Stomach (tissue), 9 donors: ENCODE results near the gene USP48. TPM values are rescaled to one million over a fixed set of nuclear protein-coding genes. Genes with fewer than 3 reads are reported as not detected.

Experiments used
- DNase-seq, 2 donors: peaks; one replicate each; pipeline versions ENCODE4 v3.0.0 to v3.0.0-alpha.2; 2013 to 2019
- H3K27ac ChIP-seq, 5 donors: fragments of 200-600 bp in 4 of 5; sonication (generic) in 4 of 5; one replicate each; pipeline ENCODE4 v1.5.1; 2013 to 2019; ENCODE audit warnings: mild to moderate bottlenecking in 1 of 5, moderate library complexity in 1 of 5
- H3K27me3 ChIP-seq, 3 donors: fragments of 200-600 bp; sonication (generic); one replicate each; pipeline ENCODE4 v1.5.1; 2017 to 2019; ENCODE audit warnings: mixed run types in 1 of 3
- H3K36me3 ChIP-seq, 4 donors: fragments of 200-600 bp; sonication (generic); 1 replicate in 3 of 4; 2 replicates in 1 of 4; pipeline ENCODE4 v1.5.1; 2016 to 2019
- H3K4me1 ChIP-seq, 4 donors: fragments of 200-600 bp; sonication (generic); one replicate each; pipeline ENCODE4 v1.5.1; 2016 to 2019
- H3K4me3 ChIP-seq, 4 donors: fragments of 200-600 bp; sonication (generic) in 3 of 4; one replicate each; pipeline ENCODE4 v1.5.1; 2016 to 2019; ENCODE audit warnings: mild to moderate bottlenecking in 1 of 4
- H3K9me3 ChIP-seq, 4 donors: fragments of 200-600 bp; sonication (generic); one replicate each; pipeline ENCODE4 v1.5.1; 2016 to 2019
- EP300 ChIP-seq: sonication (generic); formaldehyde crosslinking; IDR thresholded peaks from one replicate; pipeline ENCODE4 v1.6.1; 2017; ENCODE audit warnings: antibody characterized with exemption
- POLR2A ChIP-seq, 4 donors: fragments of 450-650 bp; IDR thresholded peaks; one replicate each; pipeline ENCODE4 v1.6.1; 2016; ENCODE audit warnings: antibody characterized with exemption in 4 of 4, control low read depth in 2 of 4, mild to moderate bottlenecking in 1 of 4, moderate library complexity in 1 of 4
- POLR2AphosphoS5 ChIP-seq, 3 donors: sonication (generic); formaldehyde crosslinking; IDR thresholded peaks; one replicate each; pipeline ENCODE4 v1.6.1; 2016; ENCODE audit warnings: antibody characterized with exemption in 3 of 3
- WGBS, 5 donors: extraction: QIAGEN DNeasy Blood & Tissue Kit in 3 of 5; methylation state at CpG; one replicate each; pipeline versions ENCODE4 v1.1.5 to v1.1.7; 2013 to 2018; 5-methylcytosine and 5-hydroxymethylcytosine counted together
- intact Hi-C: fragments of 100-400 bp; cut with DNase I; formaldehyde crosslinking; loops from one replicate; pipeline ENCODE4 v1.15.1; 2023; ENCODE audit warnings: low total_unique reads
- polyA plus RNA-seq, 3 donors: library from polyadenylated mRNA; stranded (reverse); fragments of 200-250 nt; gene quantifications; one replicate each; pipeline ENCODE4 v1.2.3, GENCODE V29; 2013
- total RNA-seq, 5 donors: library from RNA; depleted of rRNA; stranded (reverse); fragments of >200 nt; gene quantifications; one replicate each; pipeline versions ENCODE4 v1.1.0 to v1.2.3, GENCODE V29; 2014 to 2016
- TF ChIP-seq, protein P1 (sequence below), 7 experiments: fragments of 450-650 bp in 4 of 7; fragments of 200-600 bp in 3 of 7; sonication (generic) in 3 of 7; IDR thresholded peaks; one replicate each; pipeline ENCODE4 v1.5.1; 2016 to 2019; ENCODE audit warnings: antibody characterized with exemption in 7 of 7, control low read depth in 2 of 7, mild to moderate bottlenecking in 1 of 7
- donor health status: healthy with polysubstance abuse.
- donor health status: Bipolar disorder and iron deficiency.
- donor health status: healthy.

Gene USP48
- total and polyA plus RNA-seq, 8 donors: 12.7 to 144 (median 78.7) TPM

DNA sequence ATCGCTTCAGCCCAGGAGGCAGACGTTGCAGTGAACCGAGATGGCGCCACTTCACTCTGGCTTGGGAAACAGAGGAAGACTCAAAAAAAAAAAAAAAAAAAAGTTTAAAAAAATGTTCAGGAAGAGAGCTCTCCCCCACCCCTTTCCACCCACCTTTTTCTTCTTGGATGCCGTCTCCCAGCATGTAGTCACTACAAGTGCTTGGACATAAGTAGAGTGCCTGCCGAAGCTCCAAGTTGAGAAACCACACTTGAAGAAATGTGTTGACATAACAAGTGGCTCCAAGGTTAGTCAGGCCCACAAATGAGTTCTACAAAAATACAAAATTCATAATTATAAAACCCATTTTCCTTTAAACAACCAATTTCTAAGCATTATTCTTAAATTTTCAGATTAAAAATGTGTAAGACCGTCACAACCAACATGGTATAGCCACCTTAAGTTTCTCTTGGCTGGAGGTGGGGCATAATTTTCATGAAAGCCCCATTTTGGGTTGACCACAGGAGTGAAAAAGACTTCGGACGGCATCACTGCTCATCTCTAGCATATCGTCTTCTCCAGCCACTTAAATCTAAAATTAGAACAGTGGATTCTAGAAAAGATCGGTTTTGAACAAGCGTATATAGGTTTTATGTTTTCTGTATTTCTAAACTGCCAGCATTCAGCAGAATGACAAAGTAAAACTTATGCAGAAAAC lies 26.4 kb downstream of the USP48 start:
- Histone ChIP-seq H3K4me1 (peaks cover 3 to 33% (median 15%) of the 10 kb centered on the region in 4 donors), H3K36me3 (peaks cover 41 to 53% (median 50%) of the 10 kb centered on the region in 4 donors), H3K4me3 (no peak overlapping the region), H3K9me3 (no peaks in the 10 kb centered on the region), H3K27ac (no peak overlapping the region), H3K27me3 (no peaks in the 10 kb centered on the region)
- intact Hi-C loops: no loop called here
- WGBS, 5 donors: 86 to 93% (median 89%) methylated on average over 12 of the region's 12 CpGs
- no peak for TF ChIP-seq POLR2A (IDR thresholded peaks at IDR 0.05)
- no peak for TF ChIP-seq POLR2AphosphoS5 (IDR thresholded peaks at IDR 0.05)
- TF ChIP-seq, protein P1, sequence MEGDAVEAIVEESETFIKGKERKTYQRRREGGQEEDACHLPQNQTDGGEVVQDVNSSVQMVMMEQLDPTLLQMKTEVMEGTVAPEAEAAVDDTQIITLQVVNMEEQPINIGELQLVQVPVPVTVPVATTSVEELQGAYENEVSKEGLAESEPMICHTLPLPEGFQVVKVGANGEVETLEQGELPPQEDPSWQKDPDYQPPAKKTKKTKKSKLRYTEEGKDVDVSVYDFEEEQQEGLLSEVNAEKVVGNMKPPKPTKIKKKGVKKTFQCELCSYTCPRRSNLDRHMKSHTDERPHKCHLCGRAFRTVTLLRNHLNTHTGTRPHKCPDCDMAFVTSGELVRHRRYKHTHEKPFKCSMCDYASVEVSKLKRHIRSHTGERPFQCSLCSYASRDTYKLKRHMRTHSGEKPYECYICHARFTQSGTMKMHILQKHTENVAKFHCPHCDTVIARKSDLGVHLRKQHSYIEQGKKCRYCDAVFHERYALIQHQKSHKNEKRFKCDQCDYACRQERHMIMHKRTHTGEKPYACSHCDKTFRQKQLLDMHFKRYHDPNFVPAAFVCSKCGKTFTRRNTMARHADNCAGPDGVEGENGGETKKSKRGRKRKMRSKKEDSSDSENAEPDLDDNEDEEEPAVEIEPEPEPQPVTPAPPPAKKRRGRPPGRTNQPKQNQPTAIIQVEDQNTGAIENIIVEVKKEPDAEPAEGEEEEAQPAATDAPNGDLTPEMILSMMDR (IDR thresholded peaks at IDR 0.05): no peak
- no peak for TF ChIP-seq EP300
- DNase-seq: no peak

DNA sequence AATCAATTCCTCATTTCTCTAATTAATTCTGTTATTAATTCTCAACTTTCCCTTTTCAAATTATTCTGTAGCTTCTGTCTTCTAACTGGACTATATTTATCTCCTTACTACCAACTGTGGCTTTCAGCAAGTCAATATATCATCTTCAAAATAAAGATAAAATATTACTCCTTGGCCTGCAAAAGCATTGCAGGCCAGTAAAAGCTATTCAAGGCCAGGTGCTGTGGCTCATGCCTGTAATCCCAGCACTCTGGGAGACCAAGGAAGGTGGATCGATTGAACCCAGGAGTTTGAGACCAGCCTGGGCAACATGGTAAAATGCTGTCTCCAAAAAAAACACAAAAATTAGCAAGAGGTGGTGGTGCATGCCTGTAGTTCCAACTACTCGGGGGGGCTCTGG lies 27.9 kb downstream of the USP48 start:
- TF ChIP-seq POLR2AphosphoS5 (IDR thresholded peaks at IDR 0.05) (no peak), POLR2A (IDR thresholded peaks at IDR 0.05) (no peak), EP300 (no peak)
- TF ChIP-seq, protein P1 (IDR thresholded peaks at IDR 0.05): no peak
- no peak for DNase-seq
- no peak overlapping the region for H3K27ac ChIP-seq
- H3K4me1 ChIP-seq: peaks cover 0 to 22% (median 8%) of the 10 kb centered on the region in 4 donors
- no peaks in the 10 kb centered on the region for H3K9me3 ChIP-seq
- intact Hi-C loops: no loop called here
- 94 to 100% (median 95%) methylated on average over 2 of the region's 2 CpGs for WGBS, 5 donors
- H3K27me3 ChIP-seq: no peaks in the 10 kb centered on the region
- no peak overlapping the region for H3K4me3 ChIP-seq
- H3K36me3 ChIP-seq: peaks cover 51 to 68% (median 65%) of the 10 kb centered on the region in 4 donors

DNA sequence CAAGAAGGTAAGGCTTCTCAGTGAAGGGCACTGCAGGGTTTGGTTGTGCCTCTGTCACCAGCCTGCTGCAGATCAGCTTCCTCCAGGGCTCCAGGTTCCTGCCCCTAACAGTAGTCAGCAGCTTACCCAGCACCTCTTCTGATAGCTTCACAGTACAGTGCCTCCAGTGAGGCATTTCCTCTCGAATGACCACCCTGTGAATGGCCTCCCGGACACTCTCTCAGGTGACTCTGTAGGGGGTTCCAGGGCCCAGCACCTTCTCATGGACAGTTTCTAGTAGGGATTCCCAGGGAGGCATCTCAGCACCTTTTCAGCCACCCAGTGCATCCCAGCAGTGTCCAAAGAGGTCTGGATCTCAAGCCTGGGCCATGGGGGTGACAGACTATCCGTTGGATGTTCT lies 28.4 kb downstream of the USP48 start:
- TF ChIP-seq POLR2AphosphoS5 (IDR thresholded peaks at IDR 0.05) (no peak), POLR2A (IDR thresholded peaks at IDR 0.05) (no peak), EP300 (no peak)
- TF ChIP-seq, protein P1 (IDR thresholded peaks at IDR 0.05): no peak
- 89 to 98% (median 95%) methylated on average over 3 of the region's 3 CpGs for WGBS, 5 donors
- peaks cover 51 to 73% (median 70%) of the 10 kb centered on the region in 4 donors for H3K36me3 ChIP-seq
- H3K9me3 ChIP-seq: no peaks in the 10 kb centered on the region
- peaks cover 0 to 21% (median 5%) of the 10 kb centered on the region in 4 donors for H3K4me1 ChIP-seq
- DNase-seq: no peak
- H3K4me3 ChIP-seq: no peak overlapping the region
- H3K27me3 ChIP-seq: no peaks in the 10 kb centered on the region
- intact Hi-C loops: no loop called here
- no peak overlapping the region for H3K27ac ChIP-seq

DNA sequence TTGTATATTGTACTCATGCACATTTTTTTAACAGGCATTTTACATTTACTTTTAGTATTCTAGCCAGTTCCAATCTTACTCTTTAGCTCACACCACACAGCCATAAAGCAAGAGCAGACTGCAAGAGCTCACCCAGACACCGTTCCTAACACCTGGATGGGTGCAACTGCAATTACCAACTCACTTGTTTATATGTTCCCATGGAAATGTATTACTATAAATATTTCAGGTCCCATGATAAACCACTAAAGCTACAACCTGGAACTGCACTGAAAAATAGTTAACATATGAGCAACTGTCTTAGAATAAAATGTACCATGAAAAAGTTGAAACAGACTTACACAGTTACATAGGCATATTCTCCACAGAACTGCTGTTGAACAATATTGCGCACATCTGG lies 30.8 kb downstream of the USP48 start:
- Histone ChIP-seq H3K27me3 (no peaks in the 10 kb centered on the region), H3K36me3 (peaks cover 59 to 97% (median 93%) of the 10 kb centered on the region in 4 donors), H3K4me3 (no peak overlapping the region), H3K9me3 (no peaks in the 10 kb centered on the region), H3K4me1 (peaks cover 0 to 2% (median 0%) of the 10 kb centered on the region in 4 donors), H3K27ac (no peak overlapping the region)
- no peak for TF ChIP-seq EP300
- TF ChIP-seq POLR2AphosphoS5 (IDR thresholded peaks at IDR 0.05): no peak
- no peak for TF ChIP-seq POLR2A (IDR thresholded peaks at IDR 0.05)
- TF ChIP-seq, protein P1 (IDR thresholded peaks at IDR 0.05): no peak
- intact Hi-C loops: no loop called here
- DNase-seq: no peak
- 86 to 94% (median 90%) methylated on average over 2 of the region's 2 CpGs for WGBS, 5 donors
